Activated CD8-positive, alpha-beta memory T cell treated with anti-CD3 and anti-CD28 coated beads, Interleukin-2, amount 50 U/mL, for 24 hours (primary cell): ENCODE data around the gene PSMD14.
"Not testable (repeated sequence)": the region's sequence is repeated elsewhere in the genome, so short reads cannot be mapped to it uniquely, and the experiment has no call there.

Experiments
- DNase-seq: peaks from one replicate; pipeline ENCODE4 v3.0.0-alpha.2; 2020; ENCODE audit errors: extremely low read depth

The PSMD14 gene

DNA sequence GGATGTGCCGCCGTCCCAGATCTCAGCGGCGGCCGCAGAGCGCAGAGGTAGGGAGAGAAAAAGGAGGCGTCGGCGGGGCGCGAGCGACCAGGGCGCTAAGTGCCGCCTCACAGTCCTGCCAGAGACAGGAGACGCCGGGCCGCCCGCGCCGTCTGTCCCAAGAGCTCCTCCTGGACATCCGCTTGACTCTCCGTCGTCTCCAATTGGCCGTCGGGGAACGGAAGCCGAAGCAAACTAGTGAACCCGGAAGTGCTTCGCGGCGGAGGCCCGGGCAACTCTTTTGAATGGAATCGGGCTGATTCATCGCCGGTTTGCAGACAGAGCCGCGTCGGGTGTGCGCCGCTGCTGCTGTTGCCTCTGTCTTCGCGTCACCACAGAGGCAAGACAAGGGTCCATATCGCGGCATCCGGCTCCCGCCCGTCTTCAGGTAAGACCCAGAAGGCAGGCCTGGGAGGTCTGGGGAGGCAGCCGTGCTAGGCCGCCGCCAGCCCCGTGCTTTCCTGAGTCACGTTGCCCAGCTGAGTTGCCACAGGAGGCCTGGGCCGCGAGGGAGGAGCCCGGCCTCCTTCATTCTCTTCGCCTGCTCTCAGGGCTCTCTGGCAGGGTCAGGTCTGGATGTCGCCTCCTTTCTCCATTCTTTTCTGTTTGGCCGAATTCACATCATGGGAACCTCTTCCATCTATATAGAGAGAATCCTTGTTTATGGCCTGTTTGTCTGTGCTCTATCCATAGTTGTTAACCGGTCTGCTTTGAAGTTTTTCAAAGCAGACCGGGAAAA lies at the start of gene PSMD14:
Gene PSMD14 (plus strand): TSS at position 248 of the 778 bp plus-strand sequence. CDS start 10,401 bp downstream, outside the sequence.
- DNase-seq, result peak; percentile 84

DNA sequence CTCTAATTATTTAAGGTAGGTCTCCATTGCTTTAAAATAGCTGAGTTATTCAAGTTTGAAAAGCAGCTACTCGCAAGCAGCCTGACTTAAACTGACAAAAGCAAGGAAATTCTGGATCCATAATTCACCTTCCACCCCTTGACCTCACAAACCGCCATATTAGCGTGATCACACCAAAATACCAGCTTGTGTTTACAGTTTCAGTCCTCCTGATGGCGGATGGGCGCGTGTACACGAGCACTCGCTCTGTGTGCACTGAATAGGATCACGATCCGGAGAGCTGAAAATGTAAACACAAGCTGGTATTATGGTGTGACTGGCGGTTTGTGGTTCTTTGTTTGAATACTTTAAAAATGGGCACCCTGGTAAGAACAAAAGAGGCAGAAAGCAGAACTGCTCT lies 42.4 kb upstream of the PSMD14 start:
- no peak for DNase-seq

DNA sequence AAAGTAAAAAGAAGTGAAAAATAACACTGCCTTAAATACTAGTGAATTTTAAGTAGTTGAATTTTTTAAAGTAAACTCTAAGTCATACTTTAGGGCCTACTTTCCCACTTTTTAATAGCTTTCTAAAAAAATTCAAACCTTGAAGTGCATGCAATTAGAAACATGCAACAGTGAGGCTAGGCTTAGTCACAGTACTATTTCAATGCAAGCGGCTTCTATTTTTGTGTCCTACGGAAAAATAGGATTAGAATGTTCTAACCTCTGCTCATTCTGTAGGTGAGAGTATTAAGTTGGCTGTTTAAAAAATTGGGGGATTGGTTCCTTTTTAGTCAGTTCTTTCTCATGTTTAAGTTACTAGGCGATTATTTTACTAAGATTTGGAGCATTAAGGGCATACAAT lies 39.1 kb upstream of the PSMD14 start:
- no peak for DNase-seq

DNA sequence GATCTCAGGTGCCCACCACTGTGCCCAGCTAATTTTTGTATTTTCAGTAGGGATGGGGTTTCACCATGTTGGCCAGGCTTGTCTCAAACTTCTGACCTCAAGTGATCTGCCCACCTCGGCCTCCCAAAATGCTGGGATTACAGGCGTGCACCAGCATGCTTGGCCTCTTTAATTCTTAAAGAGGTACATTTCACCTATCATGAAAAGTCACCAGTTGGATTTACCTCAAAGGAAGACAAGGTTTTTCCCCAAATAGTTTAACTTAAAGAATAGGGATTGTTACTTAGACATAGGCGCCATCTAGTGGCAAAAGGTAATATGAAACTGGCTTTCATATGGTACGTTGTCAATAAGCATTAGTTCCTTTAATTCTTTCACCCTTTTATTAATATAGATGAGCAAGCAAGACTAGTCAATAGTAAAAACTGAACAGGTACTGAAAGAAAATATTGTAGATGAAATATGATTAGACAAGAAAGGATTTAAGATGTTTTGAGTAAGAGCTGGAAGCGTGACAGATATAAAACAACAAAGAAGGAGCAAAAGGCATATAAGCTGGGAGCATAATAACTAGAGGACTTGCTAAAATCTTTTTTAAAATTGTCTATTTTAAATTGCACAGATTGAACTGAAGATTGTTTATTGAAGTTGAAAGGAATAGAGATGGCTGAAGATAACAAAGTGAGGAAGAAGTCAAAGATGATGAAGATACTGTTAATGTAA lies 35.0 kb upstream of the PSMD14 start:
- DNase-seq, result no peak

DNA sequence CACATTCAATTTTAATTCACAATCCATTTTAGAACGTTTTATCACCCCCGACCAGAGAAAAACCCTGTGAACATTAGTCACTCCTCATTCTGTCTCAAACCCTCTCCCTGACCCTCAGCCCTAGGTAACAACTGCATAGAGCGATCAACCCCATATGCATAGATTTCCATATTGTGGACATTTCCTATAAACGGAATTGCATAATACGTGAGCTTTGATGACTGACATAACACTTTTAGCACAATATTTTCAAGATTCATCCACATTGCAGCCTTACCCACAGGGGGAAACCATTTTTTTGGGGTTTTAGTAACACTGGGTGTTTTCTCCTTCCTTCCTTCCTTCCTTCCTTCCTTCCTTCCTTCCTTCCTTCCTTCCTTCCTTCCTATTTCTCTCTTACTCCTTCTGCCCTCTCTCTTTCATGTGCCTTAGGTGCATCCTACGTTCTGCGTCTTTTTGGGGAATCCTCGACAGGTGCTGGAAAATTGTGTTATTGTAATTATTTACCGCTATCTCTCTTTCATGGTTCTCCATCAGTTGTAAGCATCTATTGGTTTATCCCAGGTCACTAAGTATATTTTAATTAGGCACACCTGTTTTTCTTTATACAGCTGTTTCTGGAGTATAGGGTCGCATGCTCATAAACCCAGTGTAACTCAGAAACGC lies 29.5 kb upstream of the PSMD14 start:
- DNase-seq, result not testable (repeated sequence)

DNA sequence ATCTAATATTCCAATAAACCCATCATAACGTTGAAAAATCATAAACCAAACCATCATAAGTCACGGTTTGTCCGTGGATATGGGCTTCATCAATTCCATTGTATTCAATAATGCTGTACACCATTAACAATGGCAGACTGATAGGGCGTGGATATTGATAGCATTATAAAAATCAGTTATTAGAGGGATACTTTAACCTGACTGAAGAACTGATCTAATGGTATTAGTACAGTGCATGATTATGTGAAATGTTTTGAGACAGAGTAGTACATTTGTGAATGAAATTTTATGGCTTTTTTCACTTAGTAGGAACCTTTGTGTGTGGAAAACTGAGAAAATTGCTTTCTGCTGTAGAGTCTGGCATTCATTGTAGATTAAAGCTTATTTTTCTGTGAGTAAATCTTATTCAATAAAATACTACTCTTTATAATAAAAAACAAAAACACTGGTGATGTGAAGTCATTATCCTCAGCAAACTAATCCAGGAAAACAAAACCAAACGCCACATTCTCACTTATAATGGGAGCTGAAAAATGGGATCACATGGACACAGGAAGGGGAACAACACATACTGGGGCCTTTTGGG lies 28.9 kb upstream of the PSMD14 start:
- not testable (repeated sequence) for DNase-seq

DNA sequence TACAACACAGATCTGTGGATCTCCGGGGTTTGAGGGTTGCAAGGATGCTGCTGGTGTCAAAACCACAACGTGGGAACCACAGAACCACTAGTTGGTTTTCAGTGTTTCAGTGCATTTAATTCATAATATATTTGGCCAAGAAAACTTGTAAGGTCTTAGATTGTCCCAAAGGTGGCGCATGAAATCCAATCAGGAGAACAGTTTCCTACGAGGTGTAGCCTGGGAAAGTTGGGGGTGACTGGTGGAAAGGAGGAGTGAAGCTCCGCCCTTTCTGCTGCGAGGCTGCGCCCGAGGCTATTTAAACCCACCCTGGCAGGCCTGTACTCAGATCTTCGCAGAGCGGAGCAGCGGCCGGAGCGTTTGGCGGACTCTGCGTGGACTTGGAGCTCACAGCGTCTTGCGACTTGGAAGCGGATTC lies 27.3 kb upstream of the PSMD14 start:
- DNase-seq, result not testable (repeated sequence)

DNA sequence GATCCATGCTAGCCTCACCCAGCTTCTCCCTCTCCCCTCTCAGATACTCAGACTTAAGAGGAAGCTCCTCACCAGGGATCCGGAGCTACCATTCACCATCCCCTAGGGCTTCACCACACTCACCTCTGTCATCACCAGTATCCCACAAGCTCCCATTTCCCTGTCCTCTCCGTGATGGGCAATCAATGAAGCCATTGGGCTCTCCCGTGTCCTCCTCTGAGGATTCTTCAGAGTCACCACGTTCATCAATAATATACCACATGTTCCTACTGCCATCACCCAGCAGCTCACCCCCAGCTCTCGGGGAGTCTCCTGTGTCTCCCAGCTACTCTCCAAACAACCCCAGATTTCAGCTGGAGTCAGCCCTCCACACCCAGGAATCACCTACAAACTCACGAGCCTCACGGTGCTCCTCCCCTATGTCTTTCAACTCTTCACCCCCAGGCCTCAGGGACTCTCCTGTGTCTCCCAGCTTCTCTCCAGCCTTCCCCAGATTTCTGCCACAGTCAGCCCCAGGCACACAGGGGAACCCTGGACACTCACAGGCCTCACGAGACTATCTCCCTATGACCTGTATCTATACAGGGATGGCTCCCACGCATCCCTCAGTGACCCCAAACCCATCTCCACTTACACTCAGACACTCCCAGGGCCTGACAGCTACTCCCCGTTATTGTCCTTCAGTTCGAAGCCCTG lies 26.5 kb upstream of the PSMD14 start:
- not testable (repeated sequence) for DNase-seq

DNA sequence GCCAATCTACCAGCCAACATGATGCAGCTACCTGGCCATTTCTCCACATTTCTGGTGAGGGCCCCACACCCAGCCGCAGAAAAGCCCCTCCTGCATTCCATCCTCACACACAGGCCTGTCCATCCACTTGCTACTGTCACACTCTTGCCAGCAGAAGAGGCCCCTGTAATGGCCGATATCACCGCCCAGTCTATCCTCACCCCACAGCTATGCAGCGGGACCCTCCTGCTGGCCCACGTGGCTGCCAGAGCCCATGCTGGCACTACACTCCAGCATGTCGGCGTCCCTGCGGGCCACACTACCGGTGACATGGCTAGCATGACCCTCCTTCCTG lies 25.9 kb upstream of the PSMD14 start:
- not testable (repeated sequence) for DNase-seq

DNA sequence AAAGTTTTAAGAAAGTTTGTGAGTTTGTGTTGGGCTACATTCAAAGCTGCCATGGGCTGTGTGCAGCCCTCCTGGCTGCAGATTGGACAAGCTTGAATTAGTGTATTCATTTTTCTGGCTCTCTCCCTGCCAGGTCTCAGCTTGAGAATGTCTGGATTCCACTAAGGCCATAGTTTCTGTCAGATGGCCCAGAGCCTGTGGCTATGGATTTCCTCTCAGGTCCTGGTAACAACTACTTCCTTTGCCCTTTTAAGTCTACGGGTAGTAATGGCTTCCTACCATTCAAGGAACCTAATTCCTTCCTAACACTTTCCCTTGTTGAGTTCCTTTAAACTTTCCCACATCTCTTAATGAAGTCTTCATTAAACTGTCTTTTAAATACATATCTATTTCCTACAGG lies 24.3 kb upstream of the PSMD14 start:
- DNase-seq, result no peak

DNA sequence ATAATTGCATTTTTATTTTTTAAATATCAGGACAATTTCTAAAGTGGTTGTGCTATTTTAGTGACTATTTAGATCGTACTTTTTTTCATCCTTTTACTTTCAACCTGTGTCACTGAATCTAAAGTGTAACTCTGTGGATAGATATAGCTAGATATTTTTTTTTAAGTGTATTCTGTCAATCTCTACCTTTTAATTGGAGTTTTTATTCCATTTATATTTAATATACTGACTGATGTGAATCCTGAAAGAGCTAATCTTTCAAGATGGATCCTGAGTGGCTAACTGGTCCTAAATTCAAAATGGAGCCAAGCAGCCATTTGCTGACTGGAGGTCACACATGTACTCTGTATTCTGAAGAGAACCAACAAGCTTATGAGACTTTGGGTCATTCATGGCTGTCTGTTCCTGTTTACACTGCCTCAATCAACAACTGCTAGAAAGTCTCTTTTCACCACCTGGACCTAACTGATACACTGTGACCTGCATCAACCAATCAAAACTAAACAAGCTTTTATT lies 4.6 kb upstream of the PSMD14 start:
- no peak for DNase-seq

DNA sequence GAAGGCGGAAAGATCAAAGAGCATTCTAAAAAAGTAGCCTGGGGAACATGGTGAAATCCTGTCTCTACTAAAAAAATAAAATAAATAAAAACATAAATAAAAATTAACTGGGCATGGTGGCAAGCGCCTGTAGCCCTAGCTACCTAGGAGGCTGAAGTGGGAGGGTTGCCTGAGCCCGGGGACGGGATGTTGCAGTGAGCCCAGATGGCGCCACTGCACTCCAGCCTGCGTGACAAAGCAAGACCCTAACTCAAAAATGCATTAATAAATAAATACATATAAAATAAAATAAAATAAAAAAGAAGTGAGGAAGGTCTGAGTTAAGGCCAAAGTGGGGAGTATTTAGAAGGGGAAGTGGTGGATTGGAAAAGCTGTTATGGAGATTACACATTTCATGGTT lies 1.3 kb upstream of the PSMD14 start:
- DNase-seq, result no peak

DNA sequence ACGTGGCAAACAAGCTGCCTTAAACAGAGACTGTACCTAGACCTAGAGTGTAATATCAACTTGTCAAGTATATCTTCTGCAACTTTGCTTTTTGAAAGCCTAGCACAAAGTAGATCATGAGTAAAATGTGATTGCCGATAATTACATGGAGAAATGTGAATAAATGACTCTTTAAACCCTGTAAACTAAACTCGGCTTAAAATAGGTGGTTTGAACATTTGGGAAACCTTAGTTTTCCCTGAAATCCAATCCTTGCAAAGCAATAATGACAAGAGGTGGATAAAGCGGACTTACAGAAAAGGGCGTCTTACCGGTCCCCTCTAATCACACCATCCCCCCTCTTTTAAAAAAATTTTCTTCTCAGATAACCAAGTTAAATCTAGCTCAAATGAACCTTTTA lies 549 bp upstream of the PSMD14 start:
- DNase-seq, result no peak

DNA sequence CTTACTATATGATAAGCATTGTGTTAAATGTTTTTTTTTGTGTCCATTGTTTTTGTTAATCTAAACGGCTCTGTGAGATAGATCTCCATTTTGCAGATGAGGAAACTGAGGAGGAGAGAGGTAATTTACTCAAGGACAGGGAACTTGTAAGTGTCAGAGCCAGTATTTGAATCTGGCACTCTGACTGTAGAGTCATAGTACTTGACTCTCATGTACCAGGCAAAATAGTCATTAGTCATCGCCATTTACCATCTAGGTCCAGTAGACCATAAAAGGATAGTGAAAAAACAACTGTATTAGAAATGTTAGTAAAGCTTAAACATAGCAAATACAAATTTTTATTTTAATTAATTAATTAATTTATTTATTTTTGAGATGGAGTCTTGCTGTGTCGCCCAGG lies 4.8 kb downstream of the PSMD14 start:
- no peak for DNase-seq

DNA sequence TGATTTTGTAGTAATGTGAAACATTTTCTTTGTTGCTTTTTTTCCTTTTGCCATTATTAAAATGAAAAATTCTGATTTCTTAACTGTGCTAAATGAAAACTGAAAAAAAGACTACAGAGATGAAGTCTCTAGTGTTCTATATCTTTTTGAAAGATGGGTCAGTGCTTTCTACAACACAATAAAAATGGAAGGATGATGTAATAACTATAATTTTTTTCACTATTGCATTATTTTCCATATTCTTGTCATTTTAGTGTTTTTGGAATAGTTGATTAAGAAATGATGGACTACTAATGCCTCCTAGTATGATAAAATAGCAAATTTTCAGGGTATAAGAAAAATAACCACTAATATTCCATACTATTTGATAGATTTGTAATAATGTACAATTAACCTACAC lies 7.2 kb downstream of the PSMD14 start:
- no peak for DNase-seq

DNA sequence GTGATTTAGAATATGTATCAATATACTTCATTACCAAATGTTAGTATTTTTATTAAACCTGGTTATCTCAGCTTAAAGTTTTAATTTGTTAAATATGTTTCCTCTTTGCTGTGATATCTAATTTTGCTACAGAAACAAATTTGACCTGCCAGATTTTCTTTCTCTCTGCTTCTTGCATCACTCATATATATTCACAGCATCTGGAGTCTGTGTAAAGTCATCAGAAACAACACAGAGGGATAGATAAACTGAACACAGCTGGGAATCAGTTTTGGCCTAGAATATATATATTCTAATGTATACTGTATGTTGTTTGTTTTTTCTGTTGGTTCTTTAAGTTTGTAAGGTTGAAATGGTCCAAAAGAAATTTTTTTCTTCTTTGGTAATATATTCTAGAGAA lies 8.5 kb downstream of the PSMD14 start:
- DNase-seq, result no peak

DNA sequence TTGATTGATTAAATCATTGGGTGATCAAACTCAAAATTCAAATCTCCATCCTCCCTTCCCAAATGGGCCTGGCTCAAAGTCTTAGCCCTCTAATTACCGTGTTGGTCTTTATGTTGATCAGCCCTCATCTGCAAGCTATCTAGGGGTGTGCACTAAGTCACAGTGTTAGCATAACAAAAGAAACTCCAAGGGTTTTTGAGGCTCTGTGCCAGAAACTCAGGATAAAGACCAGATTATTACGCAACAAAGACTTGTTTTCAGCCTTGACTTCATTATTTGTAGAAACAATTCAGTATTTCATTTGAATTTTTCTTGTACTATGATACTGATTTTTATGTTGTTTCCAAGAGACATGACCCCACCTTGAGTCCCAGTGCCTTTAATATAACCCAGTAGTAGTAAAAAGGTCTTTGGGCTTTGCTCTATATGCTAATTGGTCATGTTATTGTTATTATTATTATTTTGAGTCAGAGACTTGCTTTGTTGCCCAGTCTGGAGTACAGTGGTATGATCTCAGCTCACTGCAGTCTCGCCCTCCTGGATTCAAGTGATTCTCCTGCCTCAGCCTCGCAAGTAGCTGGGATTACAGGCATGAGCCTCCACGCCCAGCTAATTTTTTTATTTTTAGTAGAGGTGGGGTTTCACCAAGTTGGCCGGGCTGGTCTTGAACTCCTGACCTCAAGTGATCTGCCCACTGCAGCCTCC lies 13.9 kb downstream of the PSMD14 start:
- no peak for DNase-seq

DNA sequence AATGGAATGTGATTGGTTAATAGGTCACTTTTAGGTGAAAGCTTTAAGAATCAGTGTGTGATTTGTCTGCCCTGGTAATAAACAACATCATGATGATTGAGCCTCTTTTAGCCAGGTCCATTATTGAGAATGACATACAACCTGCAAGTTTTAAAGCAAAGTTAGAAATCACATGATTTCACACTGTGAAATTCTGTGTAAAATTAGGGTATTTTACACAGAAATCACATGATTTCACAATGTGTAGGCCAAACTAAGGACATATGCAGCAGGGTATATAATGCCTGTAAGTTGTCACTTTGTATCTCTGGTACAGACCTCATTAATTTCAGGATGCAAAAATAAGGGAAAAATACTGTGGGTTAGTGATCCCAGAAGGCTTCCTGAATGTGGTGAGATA lies 16.7 kb downstream of the PSMD14 start:
- DNase-seq, result no peak

DNA sequence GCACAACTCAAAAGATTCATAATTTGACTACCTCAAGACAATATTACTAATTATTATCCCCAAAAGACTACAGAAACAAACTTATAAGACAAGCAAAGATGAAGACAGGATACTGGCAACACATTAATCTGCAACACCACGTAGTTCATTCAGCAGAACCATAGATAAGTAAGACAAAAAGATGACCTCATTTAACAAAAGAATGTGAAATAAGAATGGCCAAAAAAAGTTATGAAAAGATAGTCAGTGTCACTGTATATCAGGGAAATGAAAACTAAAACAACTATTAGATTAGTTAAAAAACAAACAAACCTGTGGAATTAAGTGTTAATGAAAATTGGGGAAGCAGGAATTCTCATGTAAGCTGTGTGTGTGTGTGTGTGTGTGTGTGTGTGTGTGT lies 19.4 kb downstream of the PSMD14 start:
- no peak for DNase-seq

DNA sequence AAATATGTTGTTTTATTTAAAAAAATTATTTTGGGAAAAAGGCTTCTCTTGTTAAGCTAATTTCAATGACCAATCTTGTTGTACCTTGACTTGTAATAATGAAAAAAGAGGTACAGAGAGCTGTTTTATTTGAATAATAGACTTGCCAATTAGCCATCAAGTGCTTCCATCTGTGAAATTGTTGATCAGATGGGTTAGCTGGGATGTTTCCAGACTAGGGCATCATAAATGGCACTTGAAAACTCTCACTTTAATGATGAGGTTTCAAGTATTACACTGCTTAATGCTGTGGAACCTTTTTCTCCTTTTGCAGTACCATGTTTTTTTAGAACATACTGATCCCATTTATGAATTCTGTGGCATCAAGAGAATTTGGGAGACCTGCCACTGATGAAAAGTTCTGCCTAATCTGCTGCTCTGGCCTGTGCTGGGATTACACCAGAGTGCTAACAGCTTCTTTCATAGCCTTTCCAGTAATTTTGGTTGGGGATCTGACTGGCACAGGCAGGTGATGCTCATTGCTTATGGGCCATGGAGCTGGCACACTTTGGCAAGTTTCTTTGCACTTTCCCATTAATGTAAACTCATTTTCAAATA lies 24.2 kb downstream of the PSMD14 start:
- no peak for DNase-seq

DNA sequence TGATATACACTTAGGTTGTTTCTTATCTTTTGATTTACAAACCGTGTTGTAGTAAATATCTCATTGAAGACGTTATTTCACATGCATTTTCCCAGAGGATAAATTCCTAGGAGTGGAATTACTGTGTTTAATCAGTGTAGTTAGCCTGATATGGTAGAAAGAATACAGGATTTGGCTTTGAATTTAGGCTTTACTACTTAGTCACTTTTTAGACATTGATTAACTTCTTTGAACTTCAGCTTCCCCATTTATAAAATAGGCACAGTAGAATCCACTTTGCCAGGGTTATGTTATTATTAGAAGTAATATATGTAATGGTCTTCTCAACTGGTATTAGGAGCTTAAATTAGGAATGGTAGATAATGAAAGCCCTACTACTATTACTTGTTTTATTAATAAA lies 27.4 kb downstream of the PSMD14 start:
- no peak for DNase-seq
